A549 (cell line): ENCODE measurements around the gene VSTM2B. TPM values are rescaled to one million over a fixed set of nuclear protein-coding genes. Genes with fewer than 3 reads are reported as not detected.
A peak's percentile ranks its signal among the peaks of the same experiment; 100 is the strongest.

Experiments
- ATAC-seq, 2 experiments: fragments of 200-7000 bp in 1 of 2; fragments of >200 bp in 1 of 2; cut with Nextera tagmentation in 1 of 2; cut with Tn5 transposase in 1 of 2; 3 replicates each; pipeline versions ENCODE4 v1.8.0 to v1.9.1; 2018 to 2020; ENCODE audit warnings: mild to moderate bottlenecking in 1 of 2, moderate library complexity in 1 of 2
- CTCF ChIA-PET: fragments of 300-600 bp; sonication (Branson Sonifier 250); formaldehyde crosslinking; extraction: SDS; loops from one replicate; lab custom pipeline; 2021; ENCODE audit warnings: antibody characterized with exemption, inconsistent platforms; lab: Yijun Ruan, JAX
- POLR2A ChIA-PET: fragments of 350-600 bp; formaldehyde crosslinking; extraction: SDS; loops from one replicate; lab custom pipeline; 2021; ENCODE audit warnings: antibody characterized with exemption, inconsistent platforms; lab: Yijun Ruan, JAX
- DNase-seq, 2 experiments: peaks; one replicate each; pipeline versions ENCODE4 v3.0.0 to v3.0.0-alpha.2; 2011 to 2016; ENCODE audit warnings: low read depth in 1 of 2, low spot score in 1 of 2
- FAIRE-seq: peaks from 2 replicates; lab custom pipeline; 2011; peaks lifted over from hg19 to GRCh38; lab: Jason Lieb, UNC
- H3K27ac ChIP-seq, 2 experiments: fragments of >200 bp; sonication (Bioruptor Twin); formaldehyde crosslinking; 3 replicates each; pipeline ENCODE4 v1.5.1; 2016 to 2017
- H3K4me1 ChIP-seq: fragments of >200 bp; sonication (Bioruptor Twin); formaldehyde crosslinking; 3 replicates; pipeline ENCODE4 v1.6.1; 2016
- H3K4me2 ChIP-seq: fragments of >200 bp; sonication (Bioruptor Twin); formaldehyde crosslinking; 3 replicates; pipeline ENCODE4 v1.6.1; 2016
- H3K4me3 ChIP-seq: fragments of >200 bp; sonication (Bioruptor Twin); formaldehyde crosslinking; 3 replicates; pipeline ENCODE4 v1.5.1; 2016
- H3K9me3 ChIP-seq: fragments of >200 bp; sonication (Bioruptor Twin); formaldehyde crosslinking; 3 replicates; pipeline ENCODE4 v1.6.1; 2016
- BCL3 ChIP-seq: fragments of >200 bp; sonication (Bioruptor Twin); formaldehyde crosslinking; IDR thresholded peaks from 3 replicates; pipeline ENCODE4 v1.6.1; 2016
- CHD4 ChIP-seq: fragments of 200-600 bp; sonication (generic); IDR thresholded peaks from 2 replicates; pipeline ENCODE4 v1.6.1; 2016; ENCODE audit warnings: antibody characterized with exemption, mild to moderate bottlenecking, borderline replicate concordance
- E2F6 ChIP-seq: IDR thresholded peaks from 2 replicates; pipeline ENCODE4 v1.6.1; 2012; ENCODE audit warnings: low read depth, borderline replicate concordance
- HMGXB4 ChIP-seq: fragments of 250-450 bp; sonication (Bioruptor Pico); IDR thresholded peaks from 2 replicates; pipeline ENCODE4 v1.5.0; 2021; ENCODE audit warnings: mild to moderate bottlenecking, moderate library complexity, borderline replicate concordance
- MAZ ChIP-seq: fragments of 150-350 bp; IDR thresholded peaks from 2 replicates; pipeline ENCODE4 v1.6.1; 2014; ENCODE audit warnings: antibody characterized with exemption, low read depth, low read length, borderline replicate concordance
- NPAS2 ChIP-seq: fragments of 250-450 bp; sonication (Bioruptor Pico); IDR thresholded peaks from 2 replicates; pipeline ENCODE4 v1.8.0; 2022; ENCODE audit warnings: mild to moderate bottlenecking, moderate library complexity, borderline replicate concordance
- POLR2AphosphoS2 ChIP-seq: conservative IDR thresholded peaks from 2 replicates; pipeline ENCODE4 v1.6.1; 2012; ENCODE audit warnings: low read length, improper control_type of control experiment, inconsistent platforms
- RFX5 ChIP-seq: fragments of 450-650 bp; IDR thresholded peaks from 2 replicates; pipeline ENCODE4 v1.7.1; 2014; ENCODE audit warnings: antibody characterized with exemption, mild to moderate bottlenecking, moderate library complexity
- RNF2 ChIP-seq: fragments of 200-600 bp; sonication (generic); IDR thresholded peaks from 2 replicates; pipeline ENCODE4 v1.6.1; 2016; ENCODE audit warnings: low read depth, mild to moderate bottlenecking, antibody characterized with exemption, moderate library complexity, borderline replicate concordance
- TFCP2L1 ChIP-seq: fragments of 250-450 bp; sonication (Bioruptor Pico); IDR thresholded peaks from 2 replicates; pipeline ENCODE4 v1.5.0; 2021; ENCODE audit warnings: mild to moderate bottlenecking
- ZFP36 ChIP-seq: fragments of 450-650 bp; IDR thresholded peaks from 2 replicates; pipeline ENCODE4 v1.6.1; 2014; ENCODE audit warnings: borderline replicate concordance; ENCODE audit not compliant: partially characterized antibody
- WGBS: methylation state at CpG from one replicate; pipeline ENCODE4 v1.1.6; 2017; ENCODE audit errors: missing lambda C conversion rate; 5-methylcytosine and 5-hydroxymethylcytosine counted together
- polyA plus RNA-seq, 4 experiments: library from polyadenylated mRNA; depleted of rRNA in 3 of 4; stranded (reverse); fragments of >200 nt; fragmentation: RNase III in 1 of 4; extraction: RNeasy Plus Mini Kit Qiagen cat#74134 plus additional on column Dnase treatment in 1 of 4; gene quantifications; 2 replicates in 3 of 4; 3 replicates in 1 of 4; pipeline ENCODE4 v1.2.3, GENCODE V29; 2011 to 2017
- TF ChIP-seq, protein P1 (sequence below): IDR thresholded peaks from 2 replicates; pipeline ENCODE4 v1.6.1; 2012
- TF ChIP-seq, protein P2 (sequence below): fragments of 150-350 bp; IDR thresholded peaks from 2 replicates; pipeline ENCODE4 v1.6.1; 2014; ENCODE audit warnings: low read depth, mild to moderate bottlenecking, low read length

The VSTM2B gene
- polyA plus RNA-seq, 2 of the 4 experiments (the other 2 are of a cell fraction) = not detected

- CTCF ChIA-PET = interaction anchor here (0.6 to 4.2 kb wide), 56 partner anchors 10 to 1554 kb away, joined by 3 to 56 read pairs (median 3); partner anchors contain the start of gene POP4
Measured at GRCh38 chr19:29528946-29529645, 3.3 kb downstream of the VSTM2B start.

DNA sequence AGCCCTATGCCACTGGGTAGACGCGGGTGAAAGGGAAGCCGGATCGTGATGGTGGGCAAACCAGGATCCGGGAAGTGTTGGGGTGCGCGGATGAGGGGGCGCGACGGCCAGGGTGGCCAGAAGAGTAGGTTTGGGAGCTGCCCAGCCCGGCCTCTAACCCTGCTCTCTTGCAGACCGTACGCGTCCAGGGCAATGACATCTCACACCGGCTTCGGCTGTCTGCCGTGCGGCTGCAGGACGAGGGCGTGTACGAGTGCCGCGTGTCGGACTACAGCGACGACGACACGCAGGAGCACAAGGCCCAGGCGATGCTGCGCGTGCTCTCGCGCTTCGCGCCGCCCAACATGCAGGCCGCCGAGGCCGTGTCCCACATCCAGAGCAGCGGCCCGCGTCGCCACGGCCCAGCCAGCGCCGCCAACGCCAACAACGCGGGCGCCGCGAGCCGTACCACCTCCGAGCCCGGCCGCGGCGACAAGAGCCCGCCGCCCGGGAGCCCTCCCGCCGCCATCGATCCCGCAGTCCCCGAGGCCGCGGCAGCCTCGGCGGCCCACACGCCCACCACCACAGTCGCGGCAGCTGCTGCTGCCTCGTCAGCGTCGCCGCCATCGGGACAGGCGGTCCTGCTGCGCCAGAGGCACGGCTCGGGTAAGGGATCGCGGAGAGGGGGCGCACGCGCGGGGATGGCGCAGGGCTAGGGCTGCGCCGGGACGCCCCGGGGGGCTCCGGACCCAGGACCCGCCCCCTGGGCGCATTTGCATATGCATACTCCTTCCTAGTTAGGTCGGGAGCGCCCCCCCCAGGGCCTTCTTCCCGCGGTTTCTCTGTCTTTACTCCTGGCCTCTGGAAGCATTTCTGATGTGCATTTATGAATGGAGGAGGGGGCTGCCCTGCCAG is 4.1 kb downstream of the VSTM2B start:
- no peak overlapping the region for H3K4me3 ChIP-seq
- TF ChIP-seq TFCP2L1 (CRISPR knock-in tag) = no peak
- no peak for TF ChIP-seq POLR2AphosphoS2
- TF ChIP-seq E2F6 = no peak
- no peak for TF ChIP-seq NPAS2 (CRISPR knock-in tag)
- TF ChIP-seq, protein P1, sequence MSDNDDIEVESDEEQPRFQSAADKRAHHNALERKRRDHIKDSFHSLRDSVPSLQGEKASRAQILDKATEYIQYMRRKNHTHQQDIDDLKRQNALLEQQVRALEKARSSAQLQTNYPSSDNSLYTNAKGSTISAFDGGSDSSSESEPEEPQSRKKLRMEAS = no peak
- TF ChIP-seq ZFP36 = no peak
- WGBS = 65% methylated on average over 91 of the region's 100 CpGs
- no peak overlapping the region; the same call in 2 of the 3 replicates for H3K4me2 ChIP-seq
- FAIRE-seq (no peak), DNase-seq (no peak), ATAC-seq (no peak)
- POLR2A ChIA-PET = interaction anchor here (1.3 kb wide), 1 partner anchor 76 kb away, joined by 4 read pairs; the partner anchor contains the start of gene POP4
- peaks cover 12% of the 10 kb centered on the region for H3K4me1 ChIP-seq
- H3K9me3 ChIP-seq = no peaks in the 10 kb centered on the region
- H3K27ac ChIP-seq = no peak overlapping the region
- CTCF ChIA-PET = interaction anchor here (0.8 to 4.2 kb wide), 16 partner anchors 8 to 316 kb away, joined by 3 to 56 read pairs (median 4); no protein-coding TSS in a partner anchor

More at GRCh38 chr19:29528946-29529645, 3.3 kb downstream of the VSTM2B start:
- Histone ChIP-seq H3K4me3 (peak overlapping the region; percentile 47), H3K4me2 (peak overlapping the region; percentile 97), H3K9me3 (no peaks in the 10 kb centered on the region), H3K4me1 (peaks cover 12% of the 10 kb centered on the region), H3K27ac (peak overlapping the region in 1 of 2 experiments; percentile 53; a peak in 3 of 6 replicates)
- ATAC-seq (peak; percentile 15 to 17), DNase-seq (peak; percentile 28 to 54), FAIRE-seq (no peak)
- WGBS = 20% methylated on average over 35 of the region's 39 CpGs
- TF ChIP-seq RFX5 (no peak), CHD4 (no peak), MAZ (no peak)
- POLR2A ChIA-PET = interaction anchor here (1.0 kb wide), 1 partner anchor 77 kb away, joined by 3 read pairs; the partner anchor contains the start of gene POP4

DNA sequence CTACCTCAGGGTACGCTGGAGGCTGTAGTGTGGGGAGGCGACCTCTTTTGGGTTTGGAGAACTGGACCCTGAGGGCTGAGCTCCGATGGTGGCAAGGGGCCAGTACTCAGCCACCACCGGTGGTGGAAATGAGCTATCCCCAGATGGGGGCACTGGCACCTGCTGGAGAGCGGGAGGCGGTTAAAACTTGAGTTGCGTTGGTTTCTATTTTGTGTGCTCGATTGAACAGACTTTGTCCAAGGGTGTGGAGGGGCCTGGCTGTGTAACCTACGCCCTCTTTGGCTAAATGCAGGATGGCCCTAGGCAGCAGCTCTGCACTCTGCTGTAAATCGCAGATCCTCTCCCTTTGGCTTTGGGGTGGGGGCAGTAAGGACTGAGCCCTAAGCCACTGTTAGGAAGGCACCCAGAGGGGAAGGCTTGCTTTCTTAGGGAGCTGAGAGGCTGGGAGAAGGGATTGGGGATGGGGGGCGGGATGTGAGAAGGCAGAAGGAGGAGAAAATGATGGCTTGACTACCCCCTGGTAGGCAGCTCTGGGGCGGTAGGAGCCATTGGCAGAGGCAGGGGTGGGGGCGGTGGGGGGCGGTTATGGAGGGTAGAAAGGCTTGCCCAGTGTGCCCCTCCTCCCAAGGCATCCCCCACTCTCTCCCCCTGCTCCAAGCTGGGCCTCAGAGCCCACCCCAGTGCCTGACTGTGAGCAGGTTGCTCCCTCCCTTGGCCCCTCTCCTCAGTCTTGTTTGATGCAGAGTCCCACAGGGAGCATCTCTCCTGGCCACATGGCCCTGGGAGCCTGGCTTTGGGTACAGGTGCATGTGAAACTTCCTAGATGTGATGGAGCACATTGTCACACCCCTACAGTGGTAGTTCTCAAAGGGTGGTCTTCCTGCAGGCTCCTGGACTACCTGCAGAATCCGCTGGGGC is 5.0 kb downstream of the VSTM2B start:
- H3K9me3 ChIP-seq = no peaks in the 10 kb centered on the region
- ChIA-PET CTCF (interaction anchor here (0.8 to 4.2 kb wide), 5 partner anchors 8 to 66 kb away, joined by 3 to 56 read pairs (median 5); no protein-coding TSS in a partner anchor), POLR2A (interaction anchor here (1.3 kb wide), 1 partner anchor 75 kb away, joined by 4 read pairs; the partner anchor contains the start of gene POP4)
- DNase-seq (no peak), ATAC-seq (no peak), FAIRE-seq (no peak)
- H3K4me1 ChIP-seq = peaks cover 12% of the 10 kb centered on the region
- H3K27ac ChIP-seq = no peak overlapping the region
- TF ChIP-seq, protein P2, sequence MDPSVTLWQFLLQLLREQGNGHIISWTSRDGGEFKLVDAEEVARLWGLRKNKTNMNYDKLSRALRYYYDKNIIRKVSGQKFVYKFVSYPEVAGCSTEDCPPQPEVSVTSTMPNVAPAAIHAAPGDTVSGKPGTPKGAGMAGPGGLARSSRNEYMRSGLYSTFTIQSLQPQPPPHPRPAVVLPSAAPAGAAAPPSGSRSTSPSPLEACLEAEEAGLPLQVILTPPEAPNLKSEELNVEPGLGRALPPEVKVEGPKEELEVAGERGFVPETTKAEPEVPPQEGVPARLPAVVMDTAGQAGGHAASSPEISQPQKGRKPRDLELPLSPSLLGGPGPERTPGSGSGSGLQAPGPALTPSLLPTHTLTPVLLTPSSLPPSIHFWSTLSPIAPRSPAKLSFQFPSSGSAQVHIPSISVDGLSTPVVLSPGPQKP = no peak
- TF ChIP-seq ZFP36 (no peak), BCL3 (no peak), CHD4 (no peak), RNF2 (no peak), HMGXB4 (CRISPR knock-in tag) (no peak)
- 22% methylated on average over 13 of the region's 15 CpGs for WGBS
- no peak overlapping the region for H3K4me3 ChIP-seq
- no peak overlapping the region for H3K4me2 ChIP-seq
